Keratinocyte (primary cell): ENCODE results near the gene MEF2B.

Source experiments
- EZH2 ChIP-seq: IDR thresholded peaks from one replicate; pipeline ENCODE4 v1.6.1; 2012; ENCODE audit warnings: inconsistent platforms, mild to moderate bottlenecking, low read length, moderate library complexity
- TF ChIP-seq, protein P1 (sequence below), 3 experiments: IDR thresholded peaks in 1 of 3; conservative IDR thresholded peaks in 1 of 3; optimal IDR thresholded peaks in 1 of 3; 2 replicates in 2 of 3; 3 replicates in 1 of 3; pipeline versions ENCODE3 to v1.5.1; 2011; ENCODE audit warnings: low read length in 3 of 3, mild to moderate bottlenecking in 3 of 3, moderate library complexity in 2 of 3, control low read depth in 1 of 3, inconsistent platforms in 1 of 3; ENCODE audit not compliant: insufficient read depth in 2 of 3; ENCODE audit errors: extremely low read depth in 1 of 3

DNA sequence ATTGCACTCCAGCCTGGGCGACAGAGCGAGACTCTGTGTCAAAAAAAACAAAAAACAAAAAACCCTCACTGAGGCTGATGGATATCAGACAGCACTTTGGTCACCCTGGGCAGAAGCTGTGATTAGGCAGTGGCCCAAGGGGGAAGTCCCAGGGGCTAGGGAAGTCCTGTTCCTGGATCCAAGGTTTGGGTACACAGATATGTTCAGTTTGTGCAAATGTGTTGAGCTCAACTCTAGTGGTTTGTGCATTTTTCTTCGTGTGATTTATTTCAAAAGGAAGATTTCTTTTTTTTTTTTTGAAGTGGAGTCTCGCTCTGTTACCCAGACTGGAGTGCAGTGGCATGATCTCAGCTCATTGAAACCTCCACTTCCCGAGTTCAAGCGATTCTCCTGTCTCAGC is 12.3 kb downstream of the MEF2B start:
- TF ChIP-seq, protein P1, sequence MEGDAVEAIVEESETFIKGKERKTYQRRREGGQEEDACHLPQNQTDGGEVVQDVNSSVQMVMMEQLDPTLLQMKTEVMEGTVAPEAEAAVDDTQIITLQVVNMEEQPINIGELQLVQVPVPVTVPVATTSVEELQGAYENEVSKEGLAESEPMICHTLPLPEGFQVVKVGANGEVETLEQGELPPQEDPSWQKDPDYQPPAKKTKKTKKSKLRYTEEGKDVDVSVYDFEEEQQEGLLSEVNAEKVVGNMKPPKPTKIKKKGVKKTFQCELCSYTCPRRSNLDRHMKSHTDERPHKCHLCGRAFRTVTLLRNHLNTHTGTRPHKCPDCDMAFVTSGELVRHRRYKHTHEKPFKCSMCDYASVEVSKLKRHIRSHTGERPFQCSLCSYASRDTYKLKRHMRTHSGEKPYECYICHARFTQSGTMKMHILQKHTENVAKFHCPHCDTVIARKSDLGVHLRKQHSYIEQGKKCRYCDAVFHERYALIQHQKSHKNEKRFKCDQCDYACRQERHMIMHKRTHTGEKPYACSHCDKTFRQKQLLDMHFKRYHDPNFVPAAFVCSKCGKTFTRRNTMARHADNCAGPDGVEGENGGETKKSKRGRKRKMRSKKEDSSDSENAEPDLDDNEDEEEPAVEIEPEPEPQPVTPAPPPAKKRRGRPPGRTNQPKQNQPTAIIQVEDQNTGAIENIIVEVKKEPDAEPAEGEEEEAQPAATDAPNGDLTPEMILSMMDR (optimal IDR thresholded peaks at IDR 0.05 in 1 of 3, IDR thresholded peaks at IDR 0.05 in 1 of 3, conservative IDR thresholded peaks at IDR 0.05 in 1 of 3; ENCODE audit: extremely low read depth in 1 of 3, insufficient read depth in 2 of 3, low read length in 3 of 3): no peak
- TF ChIP-seq EZH2: no peak
